Fibroblast of lung (primary cell): ENCODE measurements around the gene RNASE8. TPM values are rescaled to one million over a fixed set of nuclear protein-coding genes. Genes with fewer than 3 reads are reported as not detected.

ENCODE experiments used
- DNase-seq, 2 donors: peaks; one replicate each; pipeline versions ENCODE4 v3.0.0 to v3.0.0-alpha.2; 2010; ENCODE audit warnings: low read depth in 2 of 2
- H2AFZ ChIP-seq: 2 replicates; pipeline ENCODE4 v1.5.1; 2012; ENCODE audit warnings: low read length, control low read depth, inconsistent platforms
- H3K27ac ChIP-seq: 2 replicates; pipeline ENCODE4 v1.5.1; 2011; ENCODE audit warnings: low read length, control low read depth; ENCODE audit not compliant: insufficient read depth
- H3K27me3 ChIP-seq: 2 replicates; pipeline ENCODE4 v1.5.1; 2011; ENCODE audit warnings: mild to moderate bottlenecking, low read length; ENCODE audit not compliant: control insufficient read depth, insufficient read depth
- H3K36me3 ChIP-seq: 2 replicates; pipeline ENCODE4 v1.5.1; 2011; ENCODE audit warnings: low read length; ENCODE audit not compliant: control insufficient read depth, insufficient read depth
- H3K4me1 ChIP-seq: 2 replicates; pipeline ENCODE4 v1.5.1; 2011; ENCODE audit warnings: low read length; ENCODE audit not compliant: control insufficient read depth, insufficient read depth; ENCODE audit errors: extremely low read depth
- H3K4me2 ChIP-seq: 2 replicates; pipeline ENCODE4 v1.5.1; 2011; ENCODE audit warnings: low read length, control low read depth; ENCODE audit not compliant: insufficient read depth; ENCODE audit errors: extremely low read depth
- H3K4me3 ChIP-seq, 4 experiments: fragments of 200-600 bp in 1 of 4; sonication (generic) in 1 of 4; replicated peaks in 1 of 4; 2 replicates each; pipeline ENCODE4 v1.5.1; 2011 to 2016; ENCODE audit warnings: low read length in 4 of 4, low read depth in 3 of 4, mild to moderate bottlenecking in 3 of 4, control low read depth in 2 of 4, inconsistent platforms in 1 of 4, mixed read lengths in 1 of 4; ENCODE audit not compliant: insufficient read depth in 1 of 4; ENCODE audit errors: control extremely low read depth in 1 of 4
- H3K79me2 ChIP-seq: 2 replicates; pipeline ENCODE4 v1.5.1; 2012; ENCODE audit warnings: mild to moderate bottlenecking, low read length, inconsistent platforms; ENCODE audit not compliant: control insufficient read depth, insufficient read depth
- H3K9ac ChIP-seq: 2 replicates; pipeline ENCODE4 v1.5.1; 2011; ENCODE audit warnings: mild to moderate bottlenecking, low read length, control low read depth; ENCODE audit not compliant: insufficient read depth
- H3K9me3 ChIP-seq: 2 replicates; pipeline ENCODE4 v1.5.1; 2012; ENCODE audit warnings: low read depth, low read length; ENCODE audit not compliant: control insufficient read depth, insufficient read depth
- H4K20me1 ChIP-seq: 2 replicates; pipeline ENCODE4 v1.5.1; 2011; ENCODE audit warnings: low read length; ENCODE audit not compliant: control insufficient read depth, insufficient read depth; ENCODE audit errors: extremely low read depth
- EZH2 ChIP-seq: IDR thresholded peaks from 2 replicates; pipeline ENCODE4 v1.5.1; 2012; ENCODE audit warnings: low read length, control low read depth, mild to moderate bottlenecking; ENCODE audit errors: missing control alignments
- polyA plus RNA-seq, 2 donors: library from polyadenylated mRNA; depleted of rRNA in 1 of 2; stranded (reverse) in 1 of 2; unstranded in 1 of 2; fragments of >200 nt; gene quantifications; 2 replicates each; pipeline ENCODE4 v1.2.1, GENCODE V29; 2011 to 2012; ENCODE audit warnings: missing spikeins in 1 of 2
- total RNA-seq: library from RNA; depleted of rRNA; stranded (reverse); fragments of >200 nt; gene quantifications from 2 replicates; pipeline ENCODE4 v1.2.1, GENCODE V29; 2014
- TF ChIP-seq, protein P1 (sequence below), 2 donors: IDR thresholded peaks in 1 of 2; conservative IDR thresholded peaks in 1 of 2; 1 replicate in 1 of 2; 2 replicates in 1 of 2; pipeline ENCODE4 v1.5.1; 2011 to 2012; ENCODE audit warnings: low read length in 2 of 2, control low read depth in 1 of 2, inconsistent platforms in 1 of 2, low read depth in 1 of 2, mild to moderate bottlenecking in 1 of 2

The RNASE8 gene
- total and polyA plus RNA-seq, 2 donors (not counting 1 experiment from before 2014, with no cell fraction given): not detected

DNA sequence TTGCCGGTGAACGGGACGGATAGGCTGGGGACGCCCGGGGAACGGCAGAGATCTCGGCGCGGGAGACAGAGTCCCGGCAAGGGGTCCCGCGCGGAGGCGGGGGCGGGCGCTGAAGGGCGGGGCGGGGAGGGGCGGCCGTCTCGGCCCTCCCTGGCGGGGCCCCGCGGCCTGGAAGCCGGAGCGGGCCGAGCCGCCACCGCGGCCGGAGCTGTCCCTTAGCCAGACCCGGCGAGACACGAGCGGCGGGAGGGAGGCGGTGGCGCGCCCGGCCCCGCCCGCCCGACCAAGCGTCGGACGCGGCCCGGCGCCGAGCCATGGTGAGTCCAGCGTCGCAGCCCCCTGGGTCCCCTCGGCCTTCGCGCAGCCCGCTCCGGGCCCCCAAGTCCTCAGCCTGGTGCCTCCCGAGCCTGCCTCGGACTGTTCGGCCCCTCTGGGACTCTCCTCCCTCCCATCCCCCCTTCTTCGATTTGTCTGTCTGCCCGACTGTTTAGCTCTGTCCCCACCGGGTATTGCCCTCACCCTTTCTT lies 12.5 kb downstream of the RNASE8 start, which contains the start of gene ARHGEF40:
ARHGEF40 (plus strand) TSS at position 222 of the 527 bp plus-strand sequence; CDS start at position 315, 93 bp downstream.
- Histone ChIP-seq H3K27me3 (no peaks in the 10 kb centered on the region), H3K27ac (peak within 1 kb of the TSS; percentile 96), H3K36me3 (peaks cover 10% of the 10 kb centered on the region), H2AFZ (peak within 1 kb of the TSS; percentile 17), H4K20me1 (no peaks in the 10 kb centered on the region), H3K9me3 (no peaks in the 10 kb centered on the region), H3K79me2 (peaks cover 2% of the 10 kb centered on the region), H3K4me2 (peak within 1 kb of the TSS; percentile 96), H3K9ac (peak within 1 kb of the TSS; percentile 81), H3K4me1 (peaks cover 11% of the 10 kb centered on the region), H3K4me3 (peak within 1 kb of the TSS; percentile 64 to 74 (median 66))
- peak; percentile 41 to 58 for DNase-seq
- TF ChIP-seq, protein P1, sequence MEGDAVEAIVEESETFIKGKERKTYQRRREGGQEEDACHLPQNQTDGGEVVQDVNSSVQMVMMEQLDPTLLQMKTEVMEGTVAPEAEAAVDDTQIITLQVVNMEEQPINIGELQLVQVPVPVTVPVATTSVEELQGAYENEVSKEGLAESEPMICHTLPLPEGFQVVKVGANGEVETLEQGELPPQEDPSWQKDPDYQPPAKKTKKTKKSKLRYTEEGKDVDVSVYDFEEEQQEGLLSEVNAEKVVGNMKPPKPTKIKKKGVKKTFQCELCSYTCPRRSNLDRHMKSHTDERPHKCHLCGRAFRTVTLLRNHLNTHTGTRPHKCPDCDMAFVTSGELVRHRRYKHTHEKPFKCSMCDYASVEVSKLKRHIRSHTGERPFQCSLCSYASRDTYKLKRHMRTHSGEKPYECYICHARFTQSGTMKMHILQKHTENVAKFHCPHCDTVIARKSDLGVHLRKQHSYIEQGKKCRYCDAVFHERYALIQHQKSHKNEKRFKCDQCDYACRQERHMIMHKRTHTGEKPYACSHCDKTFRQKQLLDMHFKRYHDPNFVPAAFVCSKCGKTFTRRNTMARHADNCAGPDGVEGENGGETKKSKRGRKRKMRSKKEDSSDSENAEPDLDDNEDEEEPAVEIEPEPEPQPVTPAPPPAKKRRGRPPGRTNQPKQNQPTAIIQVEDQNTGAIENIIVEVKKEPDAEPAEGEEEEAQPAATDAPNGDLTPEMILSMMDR (conservative IDR thresholded peaks at IDR 0.05 in 1 of 2, IDR thresholded peaks at IDR 0.05 in 1 of 2; ENCODE audit: low read depth in 1 of 2, low read length in 2 of 2): no peak
- no peak for TF ChIP-seq EZH2

DNA sequence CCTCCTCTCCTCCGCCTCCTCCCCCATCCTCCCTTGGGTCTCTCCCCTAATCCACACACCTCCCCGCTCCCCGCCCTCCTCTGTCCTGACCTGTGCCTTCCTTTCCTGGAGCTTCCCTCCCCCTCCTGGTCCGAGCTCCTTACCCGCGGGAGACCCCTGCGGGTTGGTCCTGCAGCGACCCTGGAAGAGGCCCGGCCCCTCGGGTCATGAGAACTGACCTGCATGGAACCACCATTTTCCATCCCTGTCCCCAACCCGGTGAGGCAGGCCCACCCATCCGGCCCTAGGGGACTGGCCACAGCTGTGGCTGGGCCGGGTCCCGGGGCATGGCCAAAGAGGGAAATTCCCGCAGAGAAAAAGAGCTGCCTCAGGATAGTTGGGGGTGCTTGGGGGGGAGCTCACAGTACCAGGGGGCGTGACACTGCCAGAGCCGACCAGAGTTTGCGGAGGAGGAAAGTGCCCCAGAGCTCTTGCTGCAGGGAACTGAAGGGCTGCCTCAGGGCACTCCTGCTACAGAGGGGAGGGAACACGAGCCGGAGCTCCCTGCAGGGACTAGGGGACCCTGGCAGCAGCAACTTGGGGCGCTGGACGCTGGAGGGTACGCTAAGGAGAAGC lies 13.1 kb downstream of the RNASE8 start:
- Histone ChIP-seq H3K4me2 (peak overlapping the region; percentile 96), H3K79me2 (peaks cover 2% of the 10 kb centered on the region), H3K4me3 (peak overlapping the region; percentile 64 to 74 (median 66)), H2AFZ (peak overlapping the region; percentile 17), H3K4me1 (peaks cover 11% of the 10 kb centered on the region), H3K9ac (peak overlapping the region; percentile 81), H3K9me3 (no peaks in the 10 kb centered on the region), H3K27me3 (no peaks in the 10 kb centered on the region), H3K36me3 (peaks cover 16% of the 10 kb centered on the region), H4K20me1 (no peaks in the 10 kb centered on the region), H3K27ac (peak overlapping the region; percentile 96)
- peak; percentile 43 to 59 for DNase-seq
- no peak for TF ChIP-seq EZH2
- TF ChIP-seq, protein P1 (conservative IDR thresholded peaks at IDR 0.05 in 1 of 2, IDR thresholded peaks at IDR 0.05 in 1 of 2; ENCODE audit: low read depth in 1 of 2, low read length in 2 of 2): no peak

DNA sequence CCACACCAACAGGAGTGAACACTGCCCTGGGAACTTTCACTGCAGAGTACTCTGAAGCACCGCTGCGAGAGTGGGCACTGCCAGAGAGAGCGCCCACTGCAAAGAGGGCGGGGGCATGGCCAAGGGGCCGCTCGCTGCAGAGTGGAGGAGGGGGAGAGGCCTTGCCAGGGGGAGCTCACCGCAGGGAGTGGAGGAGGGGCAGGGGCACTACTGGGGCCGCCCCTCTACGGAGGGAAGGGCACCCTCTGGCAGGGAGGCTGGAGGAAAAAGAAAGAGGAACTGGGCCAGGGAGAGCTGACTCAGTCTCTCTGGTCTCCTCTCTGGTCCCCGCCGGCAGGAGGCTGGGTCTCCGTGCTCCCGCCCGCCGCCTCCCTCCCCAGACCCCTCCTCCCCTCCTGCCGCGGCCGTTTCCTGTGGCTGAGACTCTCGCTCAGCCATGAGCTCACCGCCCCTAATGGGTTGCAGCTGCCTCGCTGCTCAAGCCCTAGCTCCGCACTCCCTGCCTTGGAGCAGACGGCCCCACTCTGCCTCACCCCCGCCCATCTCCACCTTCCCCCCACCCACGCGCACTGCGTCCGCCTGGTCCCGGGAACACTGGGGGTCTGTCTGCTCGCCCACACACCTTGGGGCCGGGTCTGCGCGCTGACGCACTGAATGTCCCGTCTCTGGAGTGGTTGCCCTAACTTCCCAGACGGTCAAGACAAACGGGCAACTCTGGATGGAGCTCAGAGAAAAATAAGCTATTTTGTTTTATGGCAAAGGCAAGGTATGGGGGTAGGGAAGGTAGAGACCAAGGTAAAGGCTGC lies 13.8 kb downstream of the RNASE8 start:
- peak; percentile 95 to 98 for DNase-seq
- Histone ChIP-seq H3K27ac (peak overlapping the region; percentile 96), H3K9me3 (no peaks in the 10 kb centered on the region), H3K36me3 (peaks cover 18% of the 10 kb centered on the region), H3K4me3 (peak overlapping the region; percentile 64 to 74 (median 66)), H3K4me1 (peaks cover 11% of the 10 kb centered on the region), H3K79me2 (peaks cover 2% of the 10 kb centered on the region), H3K4me2 (peak overlapping the region; percentile 96), H3K27me3 (no peaks in the 10 kb centered on the region), H3K9ac (peak overlapping the region; percentile 81), H4K20me1 (no peaks in the 10 kb centered on the region), H2AFZ (no peak overlapping the region)
- TF ChIP-seq, protein P1 (conservative IDR thresholded peaks at IDR 0.05 in 1 of 2, IDR thresholded peaks at IDR 0.05 in 1 of 2; ENCODE audit: low read depth in 1 of 2, low read length in 2 of 2): peak in 1 of 2 donors; percentile 9
- no peak for TF ChIP-seq EZH2
